Measurements from ENCODE around the gene SLC7A5.
"Not testable (repeated sequence)": the region's sequence is repeated elsewhere in the genome, so short reads cannot be mapped to it uniquely, and the experiment has no call there.

DNA sequence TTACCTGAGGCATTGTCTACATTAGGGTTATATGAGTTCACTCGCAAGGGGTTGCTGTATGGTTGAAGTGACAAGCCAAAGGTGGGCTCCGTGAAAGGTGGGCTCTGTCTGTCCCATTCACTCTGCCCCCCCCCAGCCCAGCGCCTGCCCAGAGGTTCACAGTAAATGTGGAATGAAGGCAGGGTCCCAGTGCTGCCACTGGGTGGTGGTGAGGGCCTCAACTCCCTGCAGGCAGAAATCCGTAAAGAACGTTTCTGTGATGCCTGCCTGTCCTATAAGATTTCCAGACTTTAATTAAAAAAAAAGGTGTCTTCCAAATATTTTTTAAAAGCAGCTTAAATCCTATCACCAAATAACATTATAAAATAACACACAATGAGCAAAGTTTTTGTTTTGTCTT lies 35.7 kb upstream of the SLC7A5 start:
- TF ChIP-seq POLR2A (IDR thresholded peaks at IDR 0.05; ENCODE audit: low read depth); POLR2AphosphoS5 (IDR thresholded peaks at IDR 0.05); EP300 (IDR thresholded peaks at IDR 0.05): not testable (repeated sequence)
- TF ChIP-seq, protein P1, sequence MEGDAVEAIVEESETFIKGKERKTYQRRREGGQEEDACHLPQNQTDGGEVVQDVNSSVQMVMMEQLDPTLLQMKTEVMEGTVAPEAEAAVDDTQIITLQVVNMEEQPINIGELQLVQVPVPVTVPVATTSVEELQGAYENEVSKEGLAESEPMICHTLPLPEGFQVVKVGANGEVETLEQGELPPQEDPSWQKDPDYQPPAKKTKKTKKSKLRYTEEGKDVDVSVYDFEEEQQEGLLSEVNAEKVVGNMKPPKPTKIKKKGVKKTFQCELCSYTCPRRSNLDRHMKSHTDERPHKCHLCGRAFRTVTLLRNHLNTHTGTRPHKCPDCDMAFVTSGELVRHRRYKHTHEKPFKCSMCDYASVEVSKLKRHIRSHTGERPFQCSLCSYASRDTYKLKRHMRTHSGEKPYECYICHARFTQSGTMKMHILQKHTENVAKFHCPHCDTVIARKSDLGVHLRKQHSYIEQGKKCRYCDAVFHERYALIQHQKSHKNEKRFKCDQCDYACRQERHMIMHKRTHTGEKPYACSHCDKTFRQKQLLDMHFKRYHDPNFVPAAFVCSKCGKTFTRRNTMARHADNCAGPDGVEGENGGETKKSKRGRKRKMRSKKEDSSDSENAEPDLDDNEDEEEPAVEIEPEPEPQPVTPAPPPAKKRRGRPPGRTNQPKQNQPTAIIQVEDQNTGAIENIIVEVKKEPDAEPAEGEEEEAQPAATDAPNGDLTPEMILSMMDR (IDR thresholded peaks at IDR 0.05) = not testable (repeated sequence)

All from esophagus muscularis mucosa (tissue), 4 donors.